ENCODE results near the gene SCFD2. TPM values are rescaled to one million over a fixed set of nuclear protein-coding genes. Genes with fewer than 3 reads are reported as not detected.

Gene SCFD2
- total and polyA plus RNA-seq, 2 of the 8 experiments (the other 6 are each of a cell fraction or from before 2014, with no cell fraction given), result 6.2 to 10.2 TPM

DNA sequence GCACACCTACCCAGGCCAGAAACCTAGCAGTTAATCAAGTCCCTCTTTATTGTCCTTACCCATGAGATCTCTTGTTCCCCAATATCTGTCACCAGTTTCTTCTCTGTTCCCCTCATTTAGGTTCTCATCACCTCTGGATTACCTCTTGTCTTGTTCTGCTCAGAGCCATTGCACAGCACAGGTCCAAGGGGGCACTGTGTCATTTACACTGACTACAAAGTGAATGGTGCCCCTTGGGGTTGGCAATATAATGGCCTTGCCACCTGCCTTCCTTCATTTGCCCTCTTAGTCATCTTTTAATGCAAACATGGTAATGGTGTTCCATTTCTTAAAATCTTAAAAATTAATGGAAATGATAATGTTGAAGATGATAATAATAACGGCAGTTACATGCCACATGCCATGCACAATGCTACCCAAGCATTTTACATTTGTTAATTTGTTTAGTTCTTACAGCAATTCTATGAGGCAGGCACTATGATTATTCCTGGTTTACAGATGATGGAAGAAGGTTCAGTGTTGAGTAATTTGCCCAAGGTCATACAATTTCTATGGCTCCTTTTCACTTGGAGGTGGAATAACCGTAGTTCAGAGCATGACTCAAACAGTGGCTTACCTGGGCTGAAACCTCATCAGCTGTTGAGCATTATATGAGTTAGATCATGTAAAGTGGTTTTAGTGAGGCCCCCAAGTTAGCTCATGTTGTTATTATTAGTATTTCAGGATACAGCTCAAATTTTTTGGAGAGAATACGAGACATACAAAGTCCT, 385.9 kb downstream of the SCFD2 start (continued):
- TF ChIP-seq, protein P1, sequence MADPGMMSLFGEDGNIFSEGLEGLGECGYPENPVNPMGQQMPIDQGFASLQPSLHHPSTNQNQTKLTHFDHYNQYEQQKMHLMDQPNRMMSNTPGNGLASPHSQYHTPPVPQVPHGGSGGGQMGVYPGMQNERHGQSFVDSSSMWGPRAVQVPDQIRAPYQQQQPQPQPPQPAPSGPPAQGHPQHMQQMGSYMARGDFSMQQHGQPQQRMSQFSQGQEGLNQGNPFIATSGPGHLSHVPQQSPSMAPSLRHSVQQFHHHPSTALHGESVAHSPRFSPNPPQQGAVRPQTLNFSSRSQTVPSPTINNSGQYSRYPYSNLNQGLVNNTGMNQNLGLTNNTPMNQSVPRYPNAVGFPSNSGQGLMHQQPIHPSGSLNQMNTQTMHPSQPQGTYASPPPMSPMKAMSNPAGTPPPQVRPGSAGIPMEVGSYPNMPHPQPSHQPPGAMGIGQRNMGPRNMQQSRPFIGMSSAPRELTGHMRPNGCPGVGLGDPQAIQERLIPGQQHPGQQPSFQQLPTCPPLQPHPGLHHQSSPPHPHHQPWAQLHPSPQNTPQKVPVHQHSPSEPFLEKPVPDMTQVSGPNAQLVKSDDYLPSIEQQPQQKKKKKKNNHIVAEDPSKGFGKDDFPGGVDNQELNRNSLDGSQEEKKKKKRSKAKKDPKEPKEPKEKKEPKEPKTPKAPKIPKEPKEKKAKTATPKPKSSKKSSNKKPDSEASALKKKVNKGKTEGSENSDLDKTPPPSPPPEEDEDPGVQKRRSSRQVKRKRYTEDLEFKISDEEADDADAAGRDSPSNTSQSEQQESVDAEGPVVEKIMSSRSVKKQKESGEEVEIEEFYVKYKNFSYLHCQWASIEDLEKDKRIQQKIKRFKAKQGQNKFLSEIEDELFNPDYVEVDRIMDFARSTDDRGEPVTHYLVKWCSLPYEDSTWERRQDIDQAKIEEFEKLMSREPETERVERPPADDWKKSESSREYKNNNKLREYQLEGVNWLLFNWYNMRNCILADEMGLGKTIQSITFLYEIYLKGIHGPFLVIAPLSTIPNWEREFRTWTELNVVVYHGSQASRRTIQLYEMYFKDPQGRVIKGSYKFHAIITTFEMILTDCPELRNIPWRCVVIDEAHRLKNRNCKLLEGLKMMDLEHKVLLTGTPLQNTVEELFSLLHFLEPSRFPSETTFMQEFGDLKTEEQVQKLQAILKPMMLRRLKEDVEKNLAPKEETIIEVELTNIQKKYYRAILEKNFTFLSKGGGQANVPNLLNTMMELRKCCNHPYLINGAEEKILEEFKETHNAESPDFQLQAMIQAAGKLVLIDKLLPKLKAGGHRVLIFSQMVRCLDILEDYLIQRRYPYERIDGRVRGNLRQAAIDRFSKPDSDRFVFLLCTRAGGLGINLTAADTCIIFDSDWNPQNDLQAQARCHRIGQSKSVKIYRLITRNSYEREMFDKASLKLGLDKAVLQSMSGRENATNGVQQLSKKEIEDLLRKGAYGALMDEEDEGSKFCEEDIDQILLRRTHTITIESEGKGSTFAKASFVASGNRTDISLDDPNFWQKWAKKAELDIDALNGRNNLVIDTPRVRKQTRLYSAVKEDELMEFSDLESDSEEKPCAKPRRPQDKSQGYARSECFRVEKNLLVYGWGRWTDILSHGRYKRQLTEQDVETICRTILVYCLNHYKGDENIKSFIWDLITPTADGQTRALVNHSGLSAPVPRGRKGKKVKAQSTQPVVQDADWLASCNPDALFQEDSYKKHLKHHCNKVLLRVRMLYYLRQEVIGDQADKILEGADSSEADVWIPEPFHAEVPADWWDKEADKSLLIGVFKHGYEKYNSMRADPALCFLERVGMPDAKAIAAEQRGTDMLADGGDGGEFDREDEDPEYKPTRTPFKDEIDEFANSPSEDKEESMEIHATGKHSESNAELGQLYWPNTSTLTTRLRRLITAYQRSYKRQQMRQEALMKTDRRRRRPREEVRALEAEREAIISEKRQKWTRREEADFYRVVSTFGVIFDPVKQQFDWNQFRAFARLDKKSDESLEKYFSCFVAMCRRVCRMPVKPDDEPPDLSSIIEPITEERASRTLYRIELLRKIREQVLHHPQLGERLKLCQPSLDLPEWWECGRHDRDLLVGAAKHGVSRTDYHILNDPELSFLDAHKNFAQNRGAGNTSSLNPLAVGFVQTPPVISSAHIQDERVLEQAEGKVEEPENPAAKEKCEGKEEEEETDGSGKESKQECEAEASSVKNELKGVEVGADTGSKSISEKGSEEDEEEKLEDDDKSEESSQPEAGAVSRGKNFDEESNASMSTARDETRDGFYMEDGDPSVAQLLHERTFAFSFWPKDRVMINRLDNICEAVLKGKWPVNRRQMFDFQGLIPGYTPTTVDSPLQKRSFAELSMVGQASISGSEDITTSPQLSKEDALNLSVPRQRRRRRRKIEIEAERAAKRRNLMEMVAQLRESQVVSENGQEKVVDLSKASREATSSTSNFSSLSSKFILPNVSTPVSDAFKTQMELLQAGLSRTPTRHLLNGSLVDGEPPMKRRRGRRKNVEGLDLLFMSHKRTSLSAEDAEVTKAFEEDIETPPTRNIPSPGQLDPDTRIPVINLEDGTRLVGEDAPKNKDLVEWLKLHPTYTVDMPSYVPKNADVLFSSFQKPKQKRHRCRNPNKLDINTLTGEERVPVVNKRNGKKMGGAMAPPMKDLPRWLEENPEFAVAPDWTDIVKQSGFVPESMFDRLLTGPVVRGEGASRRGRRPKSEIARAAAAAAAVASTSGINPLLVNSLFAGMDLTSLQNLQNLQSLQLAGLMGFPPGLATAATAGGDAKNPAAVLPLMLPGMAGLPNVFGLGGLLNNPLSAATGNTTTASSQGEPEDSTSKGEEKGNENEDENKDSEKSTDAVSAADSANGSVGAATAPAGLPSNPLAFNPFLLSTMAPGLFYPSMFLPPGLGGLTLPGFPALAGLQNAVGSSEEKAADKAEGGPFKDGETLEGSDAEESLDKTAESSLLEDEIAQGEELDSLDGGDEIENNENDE (IDR thresholded peaks at IDR 0.05; ENCODE audit: insufficient replicate concordance, low read length), result no peak

Measured in H1 (cell line).